Measurements from ENCODE around the gene MYH13. TPM values are rescaled to one million over a fixed set of nuclear protein-coding genes. Genes with fewer than 3 reads are reported as not detected.

The MYH13 gene
- total and polyA plus RNA-seq, 10 of the 15 experiments (the other 5 are each of a cell fraction or from before 2014, with no cell fraction given), result 0.01 to 0.04 (median 0.03) TPM; not detected in 4

DNA sequence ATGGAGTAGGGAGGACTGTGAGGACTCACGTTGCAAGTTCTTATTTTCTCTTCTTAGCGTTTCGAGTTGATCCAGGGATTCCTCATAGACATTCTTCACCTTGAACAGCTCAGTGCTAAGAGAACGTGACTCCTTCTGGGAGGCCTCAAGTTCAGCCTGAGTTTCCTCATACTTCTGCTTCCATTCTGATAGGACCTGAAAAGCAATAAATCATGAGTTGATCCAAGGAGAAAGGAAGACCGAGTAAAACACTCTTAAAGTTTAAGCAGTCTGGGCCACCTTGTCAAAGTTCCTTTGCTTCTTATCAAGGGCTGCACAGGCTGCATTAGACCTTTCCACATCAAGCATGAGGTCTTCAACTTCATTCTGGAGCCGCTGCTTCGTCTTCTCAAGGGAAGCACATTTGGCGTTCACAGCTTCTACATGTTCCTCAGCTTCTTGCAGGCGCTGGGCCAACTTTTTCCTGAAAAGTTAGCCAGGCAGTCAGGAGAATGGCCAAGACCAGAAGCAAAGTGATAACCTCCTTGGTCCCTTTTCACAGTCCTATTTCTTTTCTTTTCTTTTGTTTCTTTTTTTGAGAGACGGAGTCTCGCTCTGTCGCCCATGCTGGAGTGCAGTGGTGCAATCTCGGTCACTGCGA, 23.8 kb upstream of the MYH13 start:
- ChIA-PET CTCF (no interaction called here), POLR2A (no interaction called here), SMC1A (ENCODE audit: uncharacterized antibody, unreplicated experiment) (no interaction called here), RAD21 (ENCODE audit: unreplicated experiment) (no interaction called here)
- FAIRE-seq (peak; percentile 44), DNase-seq (ENCODE audit: low read depth, low spot score) (no peak), ATAC-seq (no peak)
- H3K4me2 ChIP-seq (ENCODE audit: control insufficient read depth, insufficient read depth), result no peak overlapping the region
- peaks cover 0 to 1% of the 10 kb centered on the region in 2 experiments; a peak in 3 of 4 replicates for H3K27me3 ChIP-seq (replicated peaks in 1 of 2; ENCODE audit: control insufficient read depth in 2 of 2, insufficient read depth in 2 of 2, low read length in 1 of 2)
- TF ChIP-seq, protein P1, sequence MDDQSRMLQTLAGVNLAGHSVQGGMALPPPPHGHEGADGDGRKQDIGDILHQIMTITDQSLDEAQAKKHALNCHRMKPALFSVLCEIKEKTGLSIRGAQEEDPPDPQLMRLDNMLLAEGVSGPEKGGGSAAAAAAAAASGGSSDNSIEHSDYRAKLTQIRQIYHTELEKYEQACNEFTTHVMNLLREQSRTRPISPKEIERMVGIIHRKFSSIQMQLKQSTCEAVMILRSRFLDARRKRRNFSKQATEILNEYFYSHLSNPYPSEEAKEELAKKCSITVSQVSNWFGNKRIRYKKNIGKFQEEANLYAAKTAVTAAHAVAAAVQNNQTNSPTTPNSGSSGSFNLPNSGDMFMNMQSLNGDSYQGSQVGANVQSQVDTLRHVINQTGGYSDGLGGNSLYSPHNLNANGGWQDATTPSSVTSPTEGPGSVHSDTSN (IDR thresholded peaks at IDR 0.05; ENCODE audit: insufficient replicate concordance, low read depth, low read length), result no peak
- no peak for TF ChIP-seq POLR2AphosphoS2 (IDR thresholded peaks at IDR 0.05; ENCODE audit: low read depth, low read length)
- no peak for TF ChIP-seq EED (IDR thresholded peaks at IDR 0.05; ENCODE audit: low read depth)
- TF ChIP-seq CHD4 (IDR thresholded peaks at IDR 0.05), result no peak
- TF ChIP-seq KLF5 (IDR thresholded peaks at IDR 0.05; ENCODE audit: partially characterized antibody), result no peak
- TF ChIP-seq, protein P2, sequence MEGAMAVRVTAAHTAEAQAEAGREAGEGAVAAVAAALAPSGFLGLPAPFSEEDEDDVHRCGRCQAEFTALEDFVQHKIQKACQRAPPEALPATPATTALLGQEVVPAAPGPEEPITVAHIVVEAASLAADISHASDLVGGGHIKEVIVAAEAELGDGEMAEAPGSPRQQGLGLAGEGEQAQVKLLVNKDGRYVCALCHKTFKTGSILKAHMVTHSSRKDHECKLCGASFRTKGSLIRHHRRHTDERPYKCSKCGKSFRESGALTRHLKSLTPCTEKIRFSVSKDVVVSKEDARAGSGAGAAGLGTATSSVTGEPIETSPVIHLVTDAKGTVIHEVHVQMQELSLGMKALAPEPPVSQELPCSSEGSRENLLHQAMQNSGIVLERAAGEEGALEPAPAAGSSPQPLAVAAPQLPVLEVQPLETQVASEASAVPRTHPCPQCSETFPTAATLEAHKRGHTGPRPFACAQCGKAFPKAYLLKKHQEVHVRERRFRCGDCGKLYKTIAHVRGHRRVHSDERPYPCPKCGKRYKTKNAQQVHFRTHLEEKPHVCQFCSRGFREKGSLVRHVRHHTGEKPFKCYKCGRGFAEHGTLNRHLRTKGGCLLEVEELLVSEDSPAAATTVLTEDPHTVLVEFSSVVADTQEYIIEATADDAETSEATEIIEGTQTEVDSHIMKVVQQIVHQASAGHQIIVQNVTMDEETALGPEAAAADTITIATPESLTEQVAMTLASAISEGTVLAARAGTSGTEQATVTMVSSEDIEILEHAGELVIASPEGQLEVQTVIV (IDR thresholded peaks at IDR 0.05; ENCODE audit: borderline replicate concordance, partially characterized antibody), result no peak
- TF ChIP-seq, protein P3, sequence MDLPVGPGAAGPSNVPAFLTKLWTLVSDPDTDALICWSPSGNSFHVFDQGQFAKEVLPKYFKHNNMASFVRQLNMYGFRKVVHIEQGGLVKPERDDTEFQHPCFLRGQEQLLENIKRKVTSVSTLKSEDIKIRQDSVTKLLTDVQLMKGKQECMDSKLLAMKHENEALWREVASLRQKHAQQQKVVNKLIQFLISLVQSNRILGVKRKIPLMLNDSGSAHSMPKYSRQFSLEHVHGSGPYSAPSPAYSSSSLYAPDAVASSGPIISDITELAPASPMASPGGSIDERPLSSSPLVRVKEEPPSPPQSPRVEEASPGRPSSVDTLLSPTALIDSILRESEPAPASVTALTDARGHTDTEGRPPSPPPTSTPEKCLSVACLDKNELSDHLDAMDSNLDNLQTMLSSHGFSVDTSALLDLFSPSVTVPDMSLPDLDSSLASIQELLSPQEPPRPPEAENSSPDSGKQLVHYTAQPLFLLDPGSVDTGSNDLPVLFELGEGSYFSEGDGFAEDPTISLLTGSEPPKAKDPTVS (IDR thresholded peaks at IDR 0.05; ENCODE audit: low read depth, low read length), result no peak
- TF ChIP-seq TARDBP (IDR thresholded peaks at IDR 0.05; ENCODE audit: borderline replicate concordance), result no peak
- TF ChIP-seq MTA3 (IDR thresholded peaks at IDR 0.05; ENCODE audit: borderline replicate concordance, low read length), result no peak
- TF ChIP-seq IRF4 (IDR thresholded peaks at IDR 0.05; ENCODE audit: low read depth, low read length), result no peak
- no peak for TF ChIP-seq RB1 (IDR thresholded peaks at IDR 0.05; ENCODE audit: borderline replicate concordance)
- no peak for TF ChIP-seq EGR1 (IDR thresholded peaks at IDR 0.05; ENCODE audit: borderline replicate concordance in 1 of 2, low read depth in 2 of 2, low read length in 2 of 2)
- TF ChIP-seq TCF12 (IDR thresholded peaks at IDR 0.05; ENCODE audit: low read depth, low read length), result no peak
- TF ChIP-seq JUND (IDR thresholded peaks at IDR 0.05; ENCODE audit: low read depth, low read length), result no peak
- TF ChIP-seq TBL1XR1 (IDR thresholded peaks at IDR 0.05; ENCODE audit: low read depth, low read length), result no peak
- TF ChIP-seq ZBTB33 (IDR thresholded peaks at IDR 0.05), result no peak
- TF ChIP-seq PAX5 (IDR thresholded peaks at IDR 0.05; ENCODE audit: borderline replicate concordance, low read depth, low read length), result no peak
- intact Hi-C loops (cut with micrococcal nuclease; ENCODE audit: unreplicated experiment) (no loop called here), in situ Hi-C loops (cut with MboI) (no loop called here)
- no peaks in the 10 kb centered on the region for H3K9me3 ChIP-seq (replicated peaks; ENCODE audit: control insufficient read depth, insufficient read depth, low read length)
- H2AFZ ChIP-seq (ENCODE audit: control insufficient read depth, low read depth, low read length), result no peak overlapping the region
- H3K9ac ChIP-seq (ENCODE audit: control insufficient read depth, insufficient read depth, low read length), result no peak overlapping the region
- WGBS (ENCODE audit: insufficient coverage, insufficient replicate concordance, low lambda C conversion rate, missing lambda C conversion rate), result 38% methylated on average over 14 of the region's 14 CpGs
- no peaks in the 10 kb centered on the region for H3K36me3 ChIP-seq (ENCODE audit: control insufficient read depth in 2 of 2, insufficient read depth in 2 of 2, low read length in 1 of 2)
- H4K20me1 ChIP-seq (ENCODE audit: control insufficient read depth, insufficient read depth), result no peaks in the 10 kb centered on the region
- H3K79me2 ChIP-seq (ENCODE audit: control insufficient read depth, insufficient read depth, low read length), result no peaks in the 10 kb centered on the region
- no TSS peak for BruUV-seq (replicated peaks)
- H3K4me3 ChIP-seq, result no peak overlapping the region
- no peaks in the 10 kb centered on the region for H3K4me1 ChIP-seq (ENCODE audit: control insufficient read depth, insufficient read depth, low read length)
- H3K27ac ChIP-seq (ENCODE audit: control insufficient read depth, insufficient read depth), result no peak overlapping the region

Data from GM12878 (cell line).